T-helper 1 cell treated with Interleukin-12 subunit alpha and Interleukin-12 subunit beta and Interleukin-4 antibody, amounts not matched to agents 30 ng/mL and 1 ng/mL, for 36 hours (primary cell): ENCODE measurements around the gene CYTH4. TPM values are rescaled to one million over a fixed set of nuclear protein-coding genes. Genes with fewer than 3 reads are reported as not detected.

Experiments used
- intact Hi-C: fragments of 100-400 bp; cut with micrococcal nuclease; formaldehyde crosslinking; loops from one replicate; pipeline ENCODE4 v1.15.1; 2024
- total RNA-seq: library from RNA; stranded (reverse); gene quantifications from 2 replicates; pipeline ENCODE4 v1.2.3, GENCODE V29; 2022

Gene CYTH4
- total RNA-seq, 1 donor from 2014 or later = 148 TPM

DNA sequence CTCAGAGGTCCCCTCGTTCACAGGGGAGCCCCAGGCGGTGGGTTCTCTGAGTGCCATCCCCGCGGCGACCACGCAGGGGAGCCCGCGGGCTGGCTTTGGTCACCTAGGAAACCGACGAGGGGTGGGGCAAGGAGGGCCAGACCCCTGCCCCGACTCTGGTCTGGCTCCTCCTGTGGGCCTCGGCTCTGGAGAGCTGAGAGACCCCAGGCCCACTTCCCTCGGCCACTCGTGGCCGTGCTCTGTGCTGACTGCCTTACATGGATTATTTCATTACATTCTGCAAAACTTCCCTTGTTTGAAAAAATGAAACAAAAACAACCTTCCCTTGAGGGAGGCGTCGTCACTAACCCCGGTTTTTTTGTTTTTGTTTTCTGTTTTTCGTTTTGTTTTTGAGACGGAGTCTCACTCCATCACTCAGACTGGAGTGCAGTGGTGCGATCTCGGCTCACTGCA lies 15.1 kb upstream of the CYTH4 start:
- intact Hi-C loops = loop anchor here (1.0 to 5.0 kb wide), 7 partner anchors 15 to 300 kb away; partner anchors contain the start of genes CYTH4 and RAC2

DNA sequence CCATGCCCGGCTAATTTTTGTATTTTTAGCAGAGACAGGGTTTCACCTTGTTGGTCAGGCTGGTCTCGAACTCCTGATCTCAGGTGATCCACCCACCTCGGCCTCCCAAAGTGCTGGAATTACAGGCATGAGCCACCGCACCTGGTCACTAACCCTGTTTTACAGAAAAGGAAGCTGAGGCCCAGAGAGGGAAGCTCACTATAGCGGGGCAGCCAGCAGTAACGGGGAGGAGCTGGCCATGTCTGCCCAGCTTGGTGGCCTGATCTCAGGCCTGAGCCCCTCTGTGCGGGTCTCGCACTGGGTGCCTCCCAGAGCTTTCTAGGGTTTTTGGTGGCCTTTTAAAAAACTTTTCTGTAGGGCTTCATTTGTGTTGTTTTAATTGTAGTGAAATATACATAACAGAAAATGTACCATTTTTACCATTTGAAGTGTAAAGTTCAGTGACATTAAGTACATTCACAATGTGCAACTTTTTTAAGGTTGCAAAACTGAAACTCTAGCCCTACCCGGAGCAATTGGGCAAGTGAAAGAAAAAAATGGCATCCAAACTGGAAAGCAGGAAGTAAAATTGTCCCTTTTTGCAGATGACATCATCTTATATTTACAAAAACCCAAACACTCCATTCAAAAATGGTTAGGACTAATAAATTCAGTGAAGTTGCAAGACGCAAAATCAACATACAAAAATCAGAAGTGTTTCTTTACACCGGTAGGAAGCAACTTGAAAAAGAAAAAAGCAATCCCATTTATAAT lies 14.5 kb upstream of the CYTH4 start:
- intact Hi-C loops = loop anchor here (1.0 to 5.0 kb wide), 7 partner anchors 14 to 299 kb away; partner anchors contain the start of genes CYTH4 and RAC2

DNA sequence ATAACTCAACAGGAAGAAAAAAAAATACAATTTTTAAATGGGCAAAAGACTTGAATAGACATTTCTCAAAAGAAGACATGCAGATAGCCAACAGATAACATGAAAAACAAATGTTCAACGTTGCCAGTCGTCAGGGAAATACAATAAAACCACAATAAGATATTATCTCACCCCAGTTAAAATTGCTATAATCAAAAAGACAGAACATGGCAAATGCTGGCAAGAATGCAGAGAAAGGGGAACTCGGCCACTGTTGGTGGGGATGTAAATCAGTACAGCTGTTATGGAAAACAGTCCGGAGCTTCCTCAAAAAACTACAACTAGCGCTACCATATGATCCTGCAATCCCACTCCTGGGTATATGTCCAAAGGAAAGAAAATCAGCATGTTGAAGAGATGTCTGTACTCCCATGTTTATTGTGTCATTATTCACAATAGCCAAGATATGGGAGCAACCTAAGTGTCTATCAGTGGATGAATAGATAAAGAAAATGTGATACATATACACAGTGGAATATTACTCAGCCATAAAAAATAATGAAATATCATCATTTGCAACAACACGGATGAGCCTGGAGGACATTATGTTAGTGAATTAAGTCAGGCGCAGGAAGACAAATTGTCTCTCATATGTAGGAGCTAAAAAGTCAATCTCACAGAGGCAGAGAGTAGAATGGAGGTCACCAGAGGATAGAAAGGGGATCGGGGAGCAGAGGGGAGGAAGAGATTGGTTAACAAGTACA lies 12.2 kb upstream of the CYTH4 start:
- intact Hi-C loops = loop anchor here (5.0 kb wide), 1 partner anchor 38 kb away; no protein-coding TSS in a partner anchor

DNA sequence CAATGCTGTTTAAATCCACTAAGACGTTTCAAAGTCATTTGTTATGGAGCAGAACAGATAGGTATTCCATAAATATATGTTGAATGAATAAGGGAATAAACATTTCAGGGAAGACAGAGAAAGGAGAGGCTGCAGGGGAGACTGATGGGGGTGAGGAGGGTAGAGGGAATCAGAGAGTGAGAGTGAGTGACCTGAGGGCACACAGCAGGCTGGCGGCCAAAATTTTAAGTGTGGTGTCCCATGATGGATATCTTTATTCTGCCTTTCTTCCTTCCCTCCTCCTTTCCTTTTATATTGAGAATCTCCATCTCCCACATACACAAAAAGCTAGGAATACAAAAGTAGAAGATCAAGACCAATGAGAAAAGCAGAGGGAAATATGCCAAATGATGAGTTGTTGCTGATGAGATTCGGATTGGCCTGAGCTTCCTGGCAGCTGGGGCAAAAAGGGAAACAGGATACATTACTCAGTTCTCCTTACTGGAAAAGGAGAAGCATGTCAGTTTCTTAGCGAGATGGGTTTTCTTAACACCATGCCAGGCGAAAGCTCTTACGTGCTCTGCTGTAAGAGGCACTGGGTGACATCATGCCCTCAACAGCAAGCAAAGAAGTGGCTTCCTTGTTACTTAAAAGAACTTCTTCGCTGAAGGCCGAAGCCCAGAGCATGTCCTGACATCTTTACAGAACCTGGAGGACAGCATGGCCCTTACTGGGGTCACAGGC lies 11.2 kb upstream of the CYTH4 start:
- intact Hi-C loops = no loop called here

DNA sequence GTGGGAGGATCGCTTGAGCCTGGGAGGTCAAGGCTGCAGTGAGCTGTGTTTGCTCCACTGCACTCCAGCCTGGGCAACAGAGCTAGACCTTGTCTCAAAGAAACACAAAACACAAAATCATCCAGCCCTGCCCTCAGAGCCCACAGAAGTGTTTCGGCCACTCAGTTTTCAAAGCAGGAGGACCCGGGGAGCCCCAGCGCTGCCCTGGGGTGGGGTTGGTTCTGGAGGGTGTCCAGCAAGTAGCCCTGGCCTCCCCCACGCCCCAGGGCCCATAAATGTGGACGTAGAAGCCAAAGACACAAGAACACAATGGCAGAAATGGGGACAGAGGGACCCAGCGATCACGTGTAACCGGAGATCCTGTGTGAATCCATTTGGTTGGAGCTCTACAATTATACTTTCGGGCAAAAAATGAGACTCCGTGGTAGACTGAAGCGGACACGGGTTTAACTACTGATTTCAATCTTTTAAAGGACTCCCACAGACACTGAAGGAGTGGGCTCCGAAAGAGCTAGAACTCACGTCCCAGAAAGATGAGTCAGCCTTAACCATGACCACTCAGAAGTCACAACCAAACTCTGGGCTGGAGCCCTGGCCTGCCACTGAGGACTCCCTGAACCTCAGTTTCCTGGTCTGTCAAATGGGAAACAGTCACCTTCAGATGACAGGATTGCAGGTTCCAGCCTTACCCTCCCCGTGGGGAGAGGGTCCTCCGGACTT lies 9.0 kb upstream of the CYTH4 start:
- intact Hi-C loops = loop anchor here (1.0 kb wide), 1 partner anchor 10 kb away; no protein-coding TSS in a partner anchor

DNA sequence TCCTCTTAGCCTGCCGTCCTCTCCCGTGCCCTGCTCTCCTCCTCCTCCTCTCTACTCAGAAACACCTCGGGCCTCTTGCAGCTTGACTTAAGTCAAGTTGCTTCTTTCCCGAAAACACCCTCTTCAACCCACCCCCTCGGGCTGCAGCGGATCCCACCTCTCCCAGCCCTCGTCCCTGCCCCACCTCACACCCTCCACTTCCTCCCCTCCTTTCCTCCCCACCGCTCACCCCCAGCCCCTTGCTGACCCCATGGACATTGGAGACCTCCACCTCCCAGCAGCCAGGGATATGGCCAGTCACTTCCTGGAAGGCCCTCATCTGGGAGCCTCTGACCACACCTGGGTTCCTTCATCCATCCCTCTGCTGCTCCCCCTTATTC lies 8.5 kb upstream of the CYTH4 start:
- intact Hi-C loops = loop anchor here (1.0 kb wide), 1 partner anchor 9 kb away; no protein-coding TSS in a partner anchor

DNA sequence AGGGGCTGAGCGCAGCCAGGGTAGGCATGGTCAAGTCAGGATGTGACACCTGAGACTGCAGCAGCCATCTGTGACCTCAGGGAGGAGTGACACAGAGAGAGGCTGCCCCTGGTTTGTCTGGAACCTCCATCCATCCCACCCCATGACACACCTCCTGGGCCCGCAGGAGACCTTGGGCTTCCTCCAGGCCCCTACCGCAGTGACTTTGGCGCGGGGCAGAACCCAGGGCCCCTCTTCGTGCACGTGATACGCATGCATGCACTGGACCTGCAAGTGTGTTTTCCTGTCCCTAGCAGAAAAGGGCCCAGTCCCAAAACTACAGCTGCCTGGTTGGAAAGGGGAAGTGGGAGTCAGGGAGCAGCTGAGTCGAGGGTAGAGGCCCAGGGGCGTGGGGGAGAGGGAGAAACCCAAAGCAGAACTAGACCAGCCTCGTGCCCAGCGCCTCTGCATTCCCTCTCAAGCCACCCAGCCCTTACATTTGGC lies 7.9 kb upstream of the CYTH4 start:
- intact Hi-C loops = no loop called here

DNA sequence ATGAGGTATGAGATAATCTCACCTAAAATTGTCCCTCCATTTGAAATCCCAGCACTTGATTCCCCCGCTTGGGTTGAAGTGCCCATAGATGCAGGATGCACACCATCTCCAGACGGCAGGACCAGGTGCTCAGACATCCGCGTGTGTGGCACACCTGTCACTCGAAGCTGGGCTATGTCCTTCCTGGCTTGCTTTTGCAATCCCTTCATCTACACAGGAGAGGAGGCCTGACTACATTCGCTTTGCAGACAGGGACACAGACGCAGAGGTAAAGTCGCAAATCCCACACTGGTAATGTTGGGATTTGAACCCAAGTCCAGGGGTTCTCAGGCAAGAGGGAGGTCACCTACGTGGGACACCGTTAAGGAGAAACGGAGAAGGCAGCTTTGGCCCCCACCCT lies 7.2 kb upstream of the CYTH4 start:
- intact Hi-C loops = no loop called here

DNA sequence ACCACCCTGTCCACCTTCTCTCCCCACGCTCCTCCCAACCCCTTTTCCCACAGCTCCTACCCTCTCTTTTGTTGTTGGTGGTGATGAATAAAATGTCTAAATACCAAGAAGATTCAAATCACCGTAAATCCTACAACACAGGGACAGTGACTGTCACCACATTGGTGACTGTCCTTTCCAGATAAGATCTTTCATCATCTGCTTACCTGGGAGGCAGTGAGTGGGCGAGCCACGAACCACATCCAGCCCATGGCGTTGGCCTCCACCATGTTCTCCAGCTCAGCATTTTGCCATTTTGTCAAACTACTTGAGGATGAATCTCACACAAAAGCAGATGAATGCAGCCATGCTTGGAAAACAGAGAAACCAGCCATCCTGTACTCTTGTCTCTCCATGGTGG lies 6.7 kb upstream of the CYTH4 start:
- intact Hi-C loops = no loop called here

DNA sequence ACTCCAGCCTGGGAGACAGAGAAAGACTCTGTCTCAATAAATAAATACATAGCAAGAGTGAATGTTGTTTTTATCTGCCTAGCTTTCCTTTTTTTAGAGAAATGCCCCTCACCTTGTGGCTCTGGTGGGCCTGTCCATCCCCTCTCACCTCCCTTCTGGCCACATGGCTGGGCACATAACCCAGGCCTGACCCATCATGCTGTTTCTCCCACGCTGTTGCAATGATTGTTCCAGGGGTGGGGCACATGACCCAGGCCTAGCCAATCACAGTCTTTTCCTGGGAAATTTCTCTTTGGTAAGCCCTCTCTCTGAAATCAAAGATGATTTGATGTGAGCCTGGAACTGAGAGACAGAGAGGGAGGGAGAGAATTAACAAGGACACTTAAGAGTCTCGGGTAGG lies 5.5 kb upstream of the CYTH4 start:
- intact Hi-C loops = no loop called here

DNA sequence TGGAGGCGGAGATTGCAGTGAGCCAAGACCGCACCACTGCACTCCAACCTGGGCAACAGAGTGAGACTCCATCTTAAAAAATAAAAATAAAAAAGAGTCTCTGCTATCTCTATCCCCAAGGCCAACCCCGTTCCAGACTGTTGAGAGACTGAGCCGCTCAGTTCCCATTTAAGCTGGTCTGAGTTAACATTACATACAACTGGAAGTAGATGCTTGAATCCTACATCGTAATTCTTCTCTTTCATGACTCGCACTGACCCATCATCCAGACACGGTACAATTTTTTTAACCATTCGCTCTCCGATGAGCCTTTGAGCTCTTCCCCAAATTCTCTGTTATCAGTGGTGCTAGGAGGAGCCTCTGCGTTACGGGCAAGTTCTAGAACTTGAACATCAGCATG lies 4.9 kb upstream of the CYTH4 start:
- intact Hi-C loops = no loop called here

DNA sequence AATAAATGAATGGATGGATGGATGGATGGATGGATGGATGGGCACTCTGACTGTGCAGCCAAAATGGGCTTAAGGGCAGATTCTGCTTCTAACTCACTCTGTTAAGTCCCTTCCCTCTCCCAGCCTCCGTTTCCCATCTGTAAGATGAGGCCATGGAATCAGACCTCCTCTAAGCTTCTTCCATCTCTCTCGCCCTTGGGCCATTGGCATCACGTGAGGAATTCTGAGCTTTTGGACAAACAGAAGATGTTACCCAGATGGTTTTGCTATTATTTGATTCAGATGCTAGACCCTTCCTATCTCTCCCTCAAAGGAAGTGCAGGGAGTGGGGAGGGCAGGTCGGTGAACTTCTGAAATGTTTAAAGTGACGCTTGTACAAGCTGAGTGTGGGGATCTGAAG lies 4.0 kb upstream of the CYTH4 start:
- intact Hi-C loops = no loop called here

DNA sequence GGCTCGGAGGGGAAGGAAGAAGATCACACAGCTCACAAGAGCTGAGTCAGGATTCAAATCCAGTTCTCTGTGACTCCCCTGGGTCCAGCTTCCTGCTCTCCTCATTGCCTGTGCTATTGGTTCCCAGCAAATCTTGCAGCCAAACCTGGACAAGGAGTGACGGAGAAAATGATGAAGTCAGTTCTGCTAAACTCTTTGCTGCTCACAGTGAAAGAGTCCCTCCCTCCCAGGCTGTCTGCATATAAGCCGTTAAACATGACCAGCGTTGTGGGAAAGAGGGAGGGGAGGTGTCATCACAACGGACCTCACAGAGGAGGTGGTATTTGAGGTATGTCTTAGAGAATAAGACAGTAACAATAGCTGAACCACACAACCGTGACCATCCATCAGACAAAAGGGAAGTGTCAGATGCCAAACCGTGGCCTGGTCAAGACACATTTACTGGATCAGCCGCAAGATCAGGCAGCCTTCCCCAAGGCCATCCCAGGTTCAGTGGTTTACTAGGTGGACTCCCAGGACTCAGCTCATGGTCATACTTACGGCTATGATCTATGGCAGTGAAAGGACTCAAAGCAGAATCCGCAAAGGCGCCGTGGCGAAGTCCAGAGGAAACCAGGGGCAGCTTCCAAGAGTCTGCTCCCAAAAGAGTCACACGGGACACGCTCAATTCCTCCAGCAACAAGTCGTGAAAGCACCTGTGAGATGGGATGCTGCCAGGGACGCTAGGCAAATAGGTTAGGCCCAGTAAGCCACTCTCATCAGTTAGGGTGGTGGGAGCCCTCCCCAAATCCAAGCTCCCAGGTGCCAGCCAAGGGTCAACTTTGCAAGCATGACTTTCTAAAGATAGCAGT lies 2.8 kb upstream of the CYTH4 start:
- intact Hi-C loops = no loop called here

DNA sequence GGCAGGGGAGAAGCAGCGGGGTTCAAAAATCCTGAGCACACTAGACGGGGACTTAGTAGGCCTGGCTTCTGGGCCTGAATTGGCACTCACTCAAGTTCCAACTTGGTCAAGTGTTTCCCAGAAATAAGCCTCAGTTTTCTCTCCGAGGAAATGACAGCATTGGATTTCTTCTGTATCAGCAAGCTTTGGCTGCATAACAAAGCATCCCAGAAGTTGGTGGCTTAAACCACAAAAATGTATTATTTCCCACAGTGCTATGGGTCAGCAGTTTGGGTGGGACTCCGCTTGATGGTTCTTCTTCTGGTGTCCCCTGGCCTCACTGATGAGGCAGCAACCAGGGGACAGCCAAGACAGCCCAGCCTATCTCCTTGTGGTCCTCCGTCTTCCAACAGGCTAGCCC lies 1.6 kb upstream of the CYTH4 start:
- intact Hi-C loops = no loop called here

DNA sequence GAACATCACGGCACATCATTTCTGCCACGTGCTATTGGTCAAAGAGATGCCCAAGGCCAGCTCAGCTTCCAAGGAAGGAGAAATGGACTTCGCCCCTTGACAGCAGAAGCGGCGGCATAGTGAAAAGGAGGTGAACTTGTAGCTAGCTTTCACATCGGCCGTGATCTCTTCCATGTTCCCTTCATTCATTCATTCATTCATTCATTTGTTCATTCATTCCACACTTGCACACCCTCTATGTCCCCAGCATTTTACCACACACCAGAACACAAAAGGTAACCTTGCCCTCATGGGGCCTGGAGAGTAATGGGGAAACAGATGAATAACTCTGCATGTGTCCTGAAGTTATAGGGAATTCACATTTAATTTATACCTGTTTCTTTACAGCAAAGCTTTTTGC lies 1.1 kb upstream of the CYTH4 start:
- intact Hi-C loops = no loop called here

DNA sequence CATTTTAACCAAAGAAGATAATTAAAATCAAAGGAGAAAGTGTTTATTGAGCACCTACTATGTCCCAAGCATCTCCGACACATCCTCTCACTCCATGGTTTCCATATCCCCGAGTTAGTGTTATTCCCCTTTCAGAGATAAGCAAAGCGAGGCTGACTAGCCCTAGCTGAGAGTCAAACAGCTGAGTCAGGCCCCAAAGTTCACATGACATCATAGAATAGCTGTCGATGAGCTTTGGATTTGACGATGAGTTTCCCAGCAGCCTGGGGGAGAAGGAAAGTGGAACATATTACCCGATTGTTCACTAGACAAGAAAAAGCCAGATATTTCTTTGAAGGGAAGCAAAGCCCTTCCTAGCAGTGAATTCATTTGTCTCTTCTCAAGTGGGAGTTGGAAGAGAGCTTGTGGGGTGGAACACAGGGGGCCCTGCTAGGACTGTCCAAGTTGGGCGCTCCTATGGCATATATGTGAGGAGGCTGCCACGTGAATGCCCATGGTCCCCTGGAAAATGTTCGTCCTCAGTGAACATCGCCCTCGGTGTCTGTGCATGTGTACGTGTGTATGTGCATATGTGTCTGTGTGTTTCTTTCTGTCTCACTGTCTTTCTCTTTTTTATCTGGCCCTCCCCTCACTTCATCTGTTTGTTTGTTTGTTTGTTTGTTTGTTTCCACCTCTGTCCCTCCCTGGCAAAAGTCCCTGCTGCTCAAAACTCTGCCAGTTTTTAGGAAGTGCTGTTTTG lies 493 bp upstream of the CYTH4 start:
- intact Hi-C loops = loop anchor here (1.0 to 2.0 kb wide), 2 partner anchors 15 to 63 kb away; no protein-coding TSS in a partner anchor

DNA sequence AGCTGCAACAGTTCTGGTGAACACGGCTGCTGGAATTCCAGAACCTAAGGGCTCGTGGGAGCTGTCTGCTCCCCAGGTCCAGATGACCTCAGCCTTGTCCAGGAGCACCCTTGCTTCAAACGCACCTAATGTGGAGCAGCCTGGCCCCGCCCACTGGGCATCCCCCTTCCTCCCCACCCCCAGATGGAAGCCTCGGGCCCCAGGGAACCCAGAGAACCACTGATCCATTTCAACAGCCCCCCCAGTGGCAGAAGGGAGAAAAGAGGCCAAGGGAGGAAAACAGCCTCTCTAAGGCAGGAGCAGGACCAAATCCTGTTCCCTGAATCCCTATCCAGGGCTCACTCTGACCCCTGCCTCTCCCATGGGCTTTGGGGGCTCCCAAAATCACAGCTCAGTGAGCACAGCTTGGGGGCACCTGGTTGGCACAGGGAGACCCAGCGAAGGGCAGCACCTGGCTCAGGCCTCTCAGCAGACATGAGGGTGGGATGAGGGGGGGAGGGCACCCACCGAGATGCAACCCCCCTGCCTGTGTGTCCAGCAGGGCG lies 1.2 kb downstream of the CYTH4 start:
- intact Hi-C loops = loop anchor here (1.0 to 2.0 kb wide), 3 partner anchors 10 to 65 kb away; partner anchors contain the start of gene RAC2

DNA sequence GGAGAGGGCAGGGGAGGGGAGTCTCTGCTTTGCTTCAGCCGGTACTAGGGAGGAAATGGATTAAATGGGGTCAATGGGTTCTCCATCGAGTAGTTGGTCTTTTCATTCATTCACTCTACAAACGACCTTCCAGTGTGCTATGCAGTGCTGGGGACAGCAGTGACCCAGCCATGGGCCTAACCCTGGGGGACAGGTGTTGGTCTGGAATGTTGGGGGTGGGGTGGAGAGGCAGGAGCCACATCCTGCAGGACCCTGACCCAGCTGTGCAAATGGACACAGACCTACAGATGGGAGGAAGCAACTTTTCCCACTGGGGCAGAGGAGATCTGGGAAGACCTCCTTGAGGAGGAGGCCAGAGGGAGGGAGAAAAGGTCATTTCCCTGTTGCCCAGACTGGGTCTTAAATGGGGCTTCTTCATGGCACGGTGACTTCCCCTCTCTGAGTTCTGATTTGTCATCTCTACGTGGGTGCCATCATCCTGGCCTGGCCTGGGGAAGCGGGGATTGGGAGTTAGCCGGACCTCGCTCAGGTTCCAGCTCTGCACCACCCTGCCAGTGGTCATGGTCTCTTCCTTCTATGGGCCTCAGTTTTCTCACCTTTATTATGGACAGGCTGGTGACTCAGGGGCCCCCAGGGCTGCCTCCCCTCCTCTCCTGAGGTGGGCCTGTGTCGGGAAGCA lies 2.0 kb downstream of the CYTH4 start:
- intact Hi-C loops = no loop called here
